Pulmonary artery endothelial cell (primary cell): ENCODE measurements around the gene CCDC73. TPM values are rescaled to one million over a fixed set of nuclear protein-coding genes. Genes with fewer than 3 reads are reported as not detected.
"Not testable (repeated sequence)": the region's sequence is repeated elsewhere in the genome, so short reads cannot be mapped to it uniquely, and the experiment has no call there.

Experiments used
- DNase-seq: peaks from one replicate; pipeline ENCODE4 v3.0.0-alpha.2; 2011; ENCODE audit warnings: low read depth, low spot score
- total RNA-seq: library from RNA; depleted of rRNA; stranded (reverse); fragments of >200 nt; gene quantifications from 2 replicates; pipeline ENCODE4 v1.2.3, GENCODE V29; 2014

The CCDC73 gene
- not detected in 2 replicates for total RNA-seq

DNA sequence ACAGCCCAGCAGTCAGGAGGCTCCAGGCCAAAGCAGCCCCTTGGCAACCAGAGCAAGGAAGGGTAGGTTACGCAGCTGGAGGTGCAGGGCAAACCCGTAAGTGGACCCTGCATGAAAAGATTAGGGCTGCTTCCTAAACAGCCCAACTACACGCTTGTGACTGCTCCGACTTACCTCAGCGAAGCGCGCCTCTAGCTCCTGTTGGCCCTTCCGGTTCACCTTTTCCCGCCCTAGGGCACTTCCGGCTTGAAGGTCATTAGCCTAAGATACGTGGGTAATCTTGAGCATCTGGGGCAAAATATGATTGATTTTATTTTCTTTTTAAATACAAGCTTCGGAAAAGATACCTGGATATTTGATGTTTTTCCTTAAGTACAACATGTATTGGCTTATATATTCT lies at the start of gene CCDC73:
Gene CCDC73 (minus strand): TSS at position 224 of the 400 bp plus-strand sequence. CDS start 34,419 bp downstream, outside the sequence.
- no peak for DNase-seq

- DNase-seq, result no peak
Measured at GRCh38 chr11:32843544-32843943, 49.1 kb upstream of the CCDC73 start.

GRCh38 chr11:32840587-32840986 lies 46.1 kb upstream of the CCDC73 start:
- no peak for DNase-seq

GRCh38 chr11:32839308-32839707 lies 44.8 kb upstream of the CCDC73 start:
- DNase-seq, result no peak

DNA sequence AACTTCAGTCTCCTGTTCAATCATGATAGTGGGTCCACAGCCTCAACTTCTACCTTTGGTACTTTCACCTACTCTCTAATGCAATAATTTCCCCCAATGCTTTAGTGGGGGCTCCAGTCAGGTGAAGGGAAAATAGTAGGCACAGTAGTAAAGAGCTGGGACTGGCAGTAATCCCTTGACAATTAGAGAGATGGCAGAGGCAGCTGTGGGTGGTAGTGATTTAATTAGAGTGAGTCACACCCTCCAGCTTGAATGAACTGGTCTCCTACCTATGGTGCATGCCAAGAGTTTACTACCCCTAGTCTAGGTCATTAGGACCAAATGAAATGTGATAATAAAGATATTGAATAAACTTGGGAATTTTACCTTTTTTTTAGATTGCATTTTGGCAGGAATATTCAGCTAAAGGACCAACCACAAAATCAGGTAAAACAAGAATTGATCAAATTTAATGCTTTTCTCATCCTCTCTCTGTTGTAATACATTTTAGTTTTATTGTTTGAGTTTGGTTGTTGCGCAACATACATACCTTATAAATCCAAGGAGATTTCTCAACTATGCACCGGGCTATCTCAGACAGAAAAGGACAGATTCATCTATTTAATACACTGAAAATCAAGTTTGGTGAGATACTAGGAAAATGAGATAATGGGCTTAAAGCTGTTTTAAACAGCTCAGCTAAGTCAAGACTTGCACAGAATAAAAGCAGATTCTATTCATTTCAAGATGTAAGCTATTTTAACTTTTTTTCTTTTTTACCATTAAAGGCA lies 44.2 kb upstream of the CCDC73 start:
- DNase-seq, result no peak

DNA sequence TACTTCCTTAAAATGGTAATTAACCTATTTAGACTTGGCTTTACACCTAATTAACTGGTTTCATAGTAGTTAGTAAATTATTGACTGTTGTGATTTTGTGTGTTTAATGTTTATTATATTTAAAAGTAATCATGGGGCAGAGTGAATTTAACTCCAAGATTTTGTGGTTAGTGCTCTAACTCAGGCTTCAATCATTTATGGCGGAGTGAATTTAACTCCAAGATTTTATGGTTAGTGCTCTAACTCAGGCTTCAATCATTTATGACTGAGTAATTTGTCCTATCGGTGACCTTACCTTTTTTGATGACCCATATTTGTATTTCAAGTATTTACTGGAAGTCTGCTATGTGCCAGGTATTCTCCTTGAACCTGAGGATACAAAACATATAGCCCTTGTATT lies 42.5 kb upstream of the CCDC73 start:
- no peak for DNase-seq

DNA sequence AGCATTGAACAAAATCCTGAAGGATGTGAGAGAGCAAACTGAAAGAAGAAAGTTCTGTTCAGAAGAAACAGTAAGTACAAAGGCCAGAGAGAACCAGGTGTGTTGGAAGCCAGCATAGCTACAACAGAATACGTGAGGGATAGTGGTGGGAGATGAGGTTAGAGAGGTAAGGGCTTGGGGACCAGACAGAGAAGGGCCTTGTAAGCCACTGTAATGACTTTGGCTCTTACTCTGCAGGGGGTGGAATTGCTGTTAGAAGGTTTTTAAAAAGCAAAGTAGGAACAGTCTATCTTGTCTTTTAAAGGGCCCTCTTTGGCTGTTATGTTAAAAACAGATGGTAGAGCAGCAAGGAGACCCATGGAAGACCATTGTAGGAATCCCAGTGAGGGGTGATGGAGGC lies 39.5 kb upstream of the CCDC73 start:
- no peak for DNase-seq

GRCh38 chr11:32831221-32831620 lies 36.8 kb upstream of the CCDC73 start:
- DNase-seq, result no peak

GRCh38 chr11:32830796-32831195 lies 36.3 kb upstream of the CCDC73 start:
- DNase-seq, result no peak

- DNase-seq, result no peak
Measured at GRCh38 chr11:32830413-32830738, 35.9 kb upstream of the CCDC73 start.

DNA sequence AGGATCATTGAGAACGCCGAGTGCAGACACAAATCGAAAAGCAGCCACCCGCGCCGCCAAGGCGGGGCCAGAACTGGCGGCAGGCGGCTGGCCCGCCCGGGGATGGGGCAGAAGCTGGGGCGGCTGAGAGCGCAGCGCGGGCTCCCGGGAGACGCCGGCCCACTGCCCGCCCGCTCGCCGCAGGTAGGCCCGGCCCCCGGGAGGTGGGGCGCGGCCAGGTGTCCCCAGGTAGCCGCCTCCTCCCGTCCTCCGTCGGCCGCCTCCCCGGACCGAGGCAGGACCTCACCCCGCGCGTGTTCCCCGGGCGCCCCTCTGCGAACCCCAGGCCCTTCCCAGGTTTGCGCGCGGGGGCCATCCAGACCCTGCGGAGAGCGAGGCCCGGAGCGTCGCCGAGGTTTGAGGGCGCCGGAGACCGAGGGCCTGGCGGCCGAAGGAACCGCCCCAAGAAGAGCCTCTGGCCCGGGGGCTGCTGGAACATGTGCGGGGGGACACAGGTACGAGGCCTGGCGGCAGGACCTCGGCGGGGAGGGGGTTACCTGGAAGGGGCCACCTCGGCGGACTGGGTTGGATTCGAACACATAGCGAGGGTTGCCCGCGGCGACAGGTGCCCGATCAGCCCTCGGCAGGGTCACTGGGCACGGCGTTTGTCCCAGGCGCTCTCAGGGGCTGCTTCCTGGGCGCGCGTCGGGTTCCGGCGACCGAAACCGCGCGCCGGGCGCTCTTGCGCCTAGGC lies 35.4 kb upstream of the CCDC73 start, which contains the start of gene PRRG4:
Gene PRRG4 (plus strand): TSS at position 248 of the 733 bp plus-strand sequence. CDS start 603 bp downstream, outside the sequence.
- no peak for DNase-seq

GRCh38 chr11:32829157-32829679 lies 34.8 kb upstream of the CCDC73 start:
- no peak for DNase-seq

- no peak for DNase-seq
Measured at GRCh38 chr11:32827276-32827675, 32.8 kb upstream of the CCDC73 start.

- no peak for DNase-seq
Measured at GRCh38 chr11:32826113-32826512, 31.7 kb upstream of the CCDC73 start.

GRCh38 chr11:32823617-32824016 lies 29.2 kb upstream of the CCDC73 start:
- DNase-seq, result not testable (repeated sequence)

DNA sequence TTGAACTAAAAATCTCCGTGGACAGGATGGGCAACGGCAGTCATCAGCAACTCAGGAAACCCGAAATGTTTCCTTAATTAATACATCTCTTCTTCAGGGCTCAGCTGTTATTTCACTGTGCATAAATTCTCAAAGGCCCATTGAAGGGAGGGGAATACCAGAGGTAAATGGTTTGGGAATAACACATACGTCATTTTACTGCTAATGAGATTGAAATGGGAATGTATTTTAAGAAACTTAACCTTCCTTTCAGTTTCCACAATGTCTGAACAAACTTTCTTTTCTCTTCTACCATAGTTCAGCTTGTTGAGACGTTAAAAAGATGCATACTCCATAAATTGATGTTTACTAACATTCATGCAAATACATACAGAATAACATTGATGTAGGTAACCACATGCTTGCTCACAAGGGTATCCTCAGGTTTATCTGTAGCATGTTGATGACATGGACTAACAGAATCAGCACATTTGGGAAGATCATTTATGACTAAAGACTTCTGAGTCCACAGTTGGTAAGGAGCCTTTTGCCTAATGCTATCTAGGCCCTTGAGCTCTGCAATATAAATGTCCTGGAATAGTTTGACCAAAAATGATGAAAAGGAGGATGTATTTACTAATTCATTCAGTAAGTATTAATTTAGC lies 27.6 kb upstream of the CCDC73 start:
- DNase-seq, result no peak

DNA sequence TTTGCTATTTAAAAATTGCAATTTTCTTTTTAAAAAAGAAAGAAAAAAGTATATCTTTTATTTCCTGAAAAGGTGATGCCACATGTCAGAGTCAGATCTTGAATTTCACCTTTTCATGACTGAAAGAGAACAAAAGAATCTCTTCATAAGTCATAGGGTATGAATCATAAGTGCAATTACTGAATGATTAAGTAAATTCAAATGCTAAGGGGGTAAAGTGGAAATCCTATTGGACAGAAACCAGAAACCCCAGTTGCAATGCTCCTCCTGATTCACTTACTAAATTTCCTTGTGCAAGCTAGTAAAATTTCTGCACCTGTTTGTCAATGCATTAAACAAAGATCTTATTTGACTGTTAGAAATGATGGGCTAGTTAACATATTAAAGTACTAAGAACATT lies 27.1 kb upstream of the CCDC73 start:
- DNase-seq, result no peak

GRCh38 chr11:32820497-32820896 lies 26.0 kb upstream of the CCDC73 start:
- DNase-seq, result no peak

DNA sequence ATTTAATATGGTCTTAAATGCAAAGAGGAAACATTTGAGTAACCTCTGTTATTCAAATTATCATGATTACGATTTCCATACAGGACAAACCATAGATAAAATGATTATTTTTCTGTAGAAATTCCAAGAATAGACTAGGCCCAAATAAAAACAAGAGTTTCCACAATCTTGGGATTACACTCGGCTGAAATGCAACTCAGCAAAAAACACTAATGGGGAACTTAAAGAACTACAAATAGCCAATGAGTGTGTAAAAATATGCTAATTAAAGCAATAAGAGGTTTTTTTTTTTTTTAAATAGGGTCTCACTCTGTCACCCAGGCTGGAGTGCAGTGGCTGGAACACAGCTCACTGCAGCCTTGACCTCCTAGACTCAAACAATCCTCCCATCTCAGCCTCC lies 24.7 kb upstream of the CCDC73 start:
- DNase-seq, result no peak

- no peak for DNase-seq
Measured at GRCh38 chr11:32817852-32818183, 23.4 kb upstream of the CCDC73 start.

GRCh38 chr11:32817181-32817851 lies 22.9 kb upstream of the CCDC73 start:
- DNase-seq, result no peak

DNA sequence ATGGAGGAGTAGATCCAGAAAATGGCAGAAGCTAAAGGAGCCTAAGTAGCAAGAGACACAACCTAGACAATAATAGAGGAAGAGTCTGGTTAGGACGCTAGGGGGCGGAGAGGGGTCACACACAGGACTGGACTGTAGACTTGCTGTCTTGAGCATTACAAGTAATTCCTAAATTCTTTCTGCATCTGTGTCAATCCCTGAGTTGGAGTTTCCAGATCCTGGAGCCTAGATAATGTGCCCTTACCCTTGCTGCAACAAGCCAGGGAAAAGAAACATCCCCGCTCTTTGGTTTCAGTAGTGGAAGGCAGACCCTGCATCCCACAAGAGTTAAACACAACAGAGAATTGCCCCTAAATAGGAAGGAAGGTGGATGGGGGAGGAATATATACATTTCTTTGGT lies 14.9 kb upstream of the CCDC73 start:
- DNase-seq, result peak; percentile 26
